GM23248 (cell line): Measurements from ENCODE around the gene CPNE5.

Source experiments
- EZH2 ChIP-seq: fragments of 200-600 bp; sonication (generic); IDR thresholded peaks from 2 replicates; pipeline ENCODE4 v1.6.1; 2018; ENCODE audit warnings: antibody characterized with exemption, mild to moderate bottlenecking; ENCODE audit not compliant: insufficient read depth, poor library complexity, severe bottlenecking
- EZH2phosphoT487 ChIP-seq: fragments of 200-600 bp; sonication (generic); IDR thresholded peaks from 2 replicates; pipeline ENCODE4 v1.6.1; 2018; ENCODE audit warnings: antibody characterized with exemption, moderate library complexity, mild to moderate bottlenecking, low read depth; ENCODE audit not compliant: insufficient read depth

- TF ChIP-seq EZH2 (no peak), EZH2phosphoT487 (no peak)
Observed at GRCh38 chr6:36844232-36845170, 5.3 kb upstream of the CPNE5 start.
